WTC11 (cell line): ENCODE results near the gene RNF145.

Experiments
- ERG ChIP-seq: fragments of 250-450 bp; sonication (Bioruptor Pico); IDR thresholded peaks from 2 replicates; pipeline ENCODE4 v1.8.0; 2021; ENCODE audit warnings: mild to moderate bottlenecking
- JUN ChIP-seq: sonication (generic); formaldehyde crosslinking; IDR thresholded peaks from 2 replicates; pipeline ENCODE4 v1.8.0; 2023; ENCODE audit warnings: mild to moderate bottlenecking, missing genetic modification reagents
- MLX ChIP-seq: sonication (generic); formaldehyde crosslinking; IDR thresholded peaks from 2 replicates; pipeline ENCODE4 v1.8.1; 2023; ENCODE audit warnings: mild to moderate bottlenecking, missing genetic modification reagents, moderate library complexity
- NFYB ChIP-seq: sonication (generic); formaldehyde crosslinking; conservative IDR thresholded peaks from 2 replicates; pipeline ENCODE4 v1.8.0; 2022; ENCODE audit warnings: low read depth, missing genetic modification reagents
- SP1 ChIP-seq: sonication (generic); formaldehyde crosslinking; conservative IDR thresholded peaks from 2 replicates; pipeline ENCODE4 v1.8.1; 2022; ENCODE audit warnings: missing genetic modification reagents
- ZNF121 ChIP-seq: sonication (generic); formaldehyde crosslinking; IDR thresholded peaks from 2 replicates; pipeline ENCODE4 v1.8.0; 2023; ENCODE audit warnings: missing genetic modification reagents
- TF ChIP-seq, protein P1 (sequence below): sonication (generic); formaldehyde crosslinking; IDR thresholded peaks from 2 replicates; pipeline ENCODE4 v1.8.0; 2022; ENCODE audit warnings: mild to moderate bottlenecking, missing genetic modification reagents
- TF ChIP-seq, protein P2 (sequence below): fragments of 200-600 bp; IDR thresholded peaks from 2 replicates; pipeline ENCODE4 v1.8.0; 2022; ENCODE audit warnings: antibody characterized with exemption
- TF ChIP-seq, protein P3 (sequence below): sonication (generic); formaldehyde crosslinking; IDR thresholded peaks from 2 replicates; pipeline ENCODE4 v1.8.1; 2023; ENCODE audit warnings: mild to moderate bottlenecking, missing genetic modification reagents, borderline replicate concordance
- TF ChIP-seq, protein P4 (sequence below): sonication (generic); formaldehyde crosslinking; IDR thresholded peaks from 2 replicates; pipeline ENCODE4 v1.8.1; 2022; ENCODE audit warnings: low read depth, missing genetic modification reagents, borderline replicate concordance
- TF ChIP-seq, protein P5 (sequence below): fragments of 250-450 bp; sonication (Bioruptor Pico); conservative IDR thresholded peaks from 2 replicates; pipeline ENCODE4 v1.9.0; 2021; ENCODE audit warnings: mild to moderate bottlenecking

DNA sequence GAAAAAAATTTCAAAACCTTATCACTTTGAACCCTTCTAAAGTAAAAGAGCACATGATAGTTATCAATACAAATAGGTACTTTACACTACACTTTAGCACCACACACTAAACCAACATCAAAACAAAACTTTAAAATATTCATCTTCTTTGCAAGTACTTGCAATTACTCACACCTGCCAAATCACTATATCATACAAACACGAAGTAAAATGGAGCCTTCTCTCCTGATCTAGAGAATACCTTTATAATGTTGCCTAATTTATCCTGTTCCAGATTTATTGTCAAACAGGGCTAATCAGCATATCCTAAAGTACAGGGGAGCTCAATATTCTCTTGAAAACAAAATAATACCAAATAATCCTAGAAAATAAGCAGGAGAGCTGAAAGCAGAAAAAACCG lies 3.0 kb downstream of the RNF145 start:
- TF ChIP-seq, protein P1, sequence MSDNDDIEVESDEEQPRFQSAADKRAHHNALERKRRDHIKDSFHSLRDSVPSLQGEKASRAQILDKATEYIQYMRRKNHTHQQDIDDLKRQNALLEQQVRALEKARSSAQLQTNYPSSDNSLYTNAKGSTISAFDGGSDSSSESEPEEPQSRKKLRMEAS (CRISPR knock-in tag), result no peak
- TF ChIP-seq SP1 (CRISPR knock-in tag) (no peak), ZNF121 (CRISPR knock-in tag) (no peak), JUN (CRISPR knock-in tag) (no peak), ERG (CRISPR knock-in tag) (no peak), NFYB (CRISPR knock-in tag) (no peak), MLX (CRISPR knock-in tag) (no peak)
- TF ChIP-seq, protein P2, sequence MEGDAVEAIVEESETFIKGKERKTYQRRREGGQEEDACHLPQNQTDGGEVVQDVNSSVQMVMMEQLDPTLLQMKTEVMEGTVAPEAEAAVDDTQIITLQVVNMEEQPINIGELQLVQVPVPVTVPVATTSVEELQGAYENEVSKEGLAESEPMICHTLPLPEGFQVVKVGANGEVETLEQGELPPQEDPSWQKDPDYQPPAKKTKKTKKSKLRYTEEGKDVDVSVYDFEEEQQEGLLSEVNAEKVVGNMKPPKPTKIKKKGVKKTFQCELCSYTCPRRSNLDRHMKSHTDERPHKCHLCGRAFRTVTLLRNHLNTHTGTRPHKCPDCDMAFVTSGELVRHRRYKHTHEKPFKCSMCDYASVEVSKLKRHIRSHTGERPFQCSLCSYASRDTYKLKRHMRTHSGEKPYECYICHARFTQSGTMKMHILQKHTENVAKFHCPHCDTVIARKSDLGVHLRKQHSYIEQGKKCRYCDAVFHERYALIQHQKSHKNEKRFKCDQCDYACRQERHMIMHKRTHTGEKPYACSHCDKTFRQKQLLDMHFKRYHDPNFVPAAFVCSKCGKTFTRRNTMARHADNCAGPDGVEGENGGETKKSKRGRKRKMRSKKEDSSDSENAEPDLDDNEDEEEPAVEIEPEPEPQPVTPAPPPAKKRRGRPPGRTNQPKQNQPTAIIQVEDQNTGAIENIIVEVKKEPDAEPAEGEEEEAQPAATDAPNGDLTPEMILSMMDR, result no peak
- TF ChIP-seq, protein P3, sequence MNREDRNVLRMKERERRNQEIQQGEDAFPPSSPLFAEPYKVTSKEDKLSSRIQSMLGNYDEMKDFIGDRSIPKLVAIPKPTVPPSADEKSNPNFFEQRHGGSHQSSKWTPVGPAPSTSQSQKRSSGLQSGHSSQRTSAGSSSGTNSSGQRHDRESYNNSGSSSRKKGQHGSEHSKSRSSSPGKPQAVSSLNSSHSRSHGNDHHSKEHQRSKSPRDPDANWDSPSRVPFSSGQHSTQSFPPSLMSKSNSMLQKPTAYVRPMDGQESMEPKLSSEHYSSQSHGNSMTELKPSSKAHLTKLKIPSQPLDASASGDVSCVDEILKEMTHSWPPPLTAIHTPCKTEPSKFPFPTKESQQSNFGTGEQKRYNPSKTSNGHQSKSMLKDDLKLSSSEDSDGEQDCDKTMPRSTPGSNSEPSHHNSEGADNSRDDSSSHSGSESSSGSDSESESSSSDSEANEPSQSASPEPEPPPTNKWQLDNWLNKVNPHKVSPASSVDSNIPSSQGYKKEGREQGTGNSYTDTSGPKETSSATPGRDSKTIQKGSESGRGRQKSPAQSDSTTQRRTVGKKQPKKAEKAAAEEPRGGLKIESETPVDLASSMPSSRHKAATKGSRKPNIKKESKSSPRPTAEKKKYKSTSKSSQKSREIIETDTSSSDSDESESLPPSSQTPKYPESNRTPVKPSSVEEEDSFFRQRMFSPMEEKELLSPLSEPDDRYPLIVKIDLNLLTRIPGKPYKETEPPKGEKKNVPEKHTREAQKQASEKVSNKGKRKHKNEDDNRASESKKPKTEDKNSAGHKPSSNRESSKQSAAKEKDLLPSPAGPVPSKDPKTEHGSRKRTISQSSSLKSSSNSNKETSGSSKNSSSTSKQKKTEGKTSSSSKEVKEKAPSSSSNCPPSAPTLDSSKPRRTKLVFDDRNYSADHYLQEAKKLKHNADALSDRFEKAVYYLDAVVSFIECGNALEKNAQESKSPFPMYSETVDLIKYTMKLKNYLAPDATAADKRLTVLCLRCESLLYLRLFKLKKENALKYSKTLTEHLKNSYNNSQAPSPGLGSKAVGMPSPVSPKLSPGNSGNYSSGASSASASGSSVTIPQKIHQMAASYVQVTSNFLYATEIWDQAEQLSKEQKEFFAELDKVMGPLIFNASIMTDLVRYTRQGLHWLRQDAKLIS (CRISPR knock-in tag), result no peak
- TF ChIP-seq, protein P4, sequence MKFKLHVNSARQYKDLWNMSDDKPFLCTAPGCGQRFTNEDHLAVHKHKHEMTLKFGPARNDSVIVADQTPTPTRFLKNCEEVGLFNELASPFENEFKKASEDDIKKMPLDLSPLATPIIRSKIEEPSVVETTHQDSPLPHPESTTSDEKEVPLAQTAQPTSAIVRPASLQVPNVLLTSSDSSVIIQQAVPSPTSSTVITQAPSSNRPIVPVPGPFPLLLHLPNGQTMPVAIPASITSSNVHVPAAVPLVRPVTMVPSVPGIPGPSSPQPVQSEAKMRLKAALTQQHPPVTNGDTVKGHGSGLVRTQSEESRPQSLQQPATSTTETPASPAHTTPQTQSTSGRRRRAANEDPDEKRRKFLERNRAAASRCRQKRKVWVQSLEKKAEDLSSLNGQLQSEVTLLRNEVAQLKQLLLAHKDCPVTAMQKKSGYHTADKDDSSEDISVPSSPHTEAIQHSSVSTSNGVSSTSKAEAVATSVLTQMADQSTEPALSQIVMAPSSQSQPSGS, result no peak
- TF ChIP-seq, protein P5, sequence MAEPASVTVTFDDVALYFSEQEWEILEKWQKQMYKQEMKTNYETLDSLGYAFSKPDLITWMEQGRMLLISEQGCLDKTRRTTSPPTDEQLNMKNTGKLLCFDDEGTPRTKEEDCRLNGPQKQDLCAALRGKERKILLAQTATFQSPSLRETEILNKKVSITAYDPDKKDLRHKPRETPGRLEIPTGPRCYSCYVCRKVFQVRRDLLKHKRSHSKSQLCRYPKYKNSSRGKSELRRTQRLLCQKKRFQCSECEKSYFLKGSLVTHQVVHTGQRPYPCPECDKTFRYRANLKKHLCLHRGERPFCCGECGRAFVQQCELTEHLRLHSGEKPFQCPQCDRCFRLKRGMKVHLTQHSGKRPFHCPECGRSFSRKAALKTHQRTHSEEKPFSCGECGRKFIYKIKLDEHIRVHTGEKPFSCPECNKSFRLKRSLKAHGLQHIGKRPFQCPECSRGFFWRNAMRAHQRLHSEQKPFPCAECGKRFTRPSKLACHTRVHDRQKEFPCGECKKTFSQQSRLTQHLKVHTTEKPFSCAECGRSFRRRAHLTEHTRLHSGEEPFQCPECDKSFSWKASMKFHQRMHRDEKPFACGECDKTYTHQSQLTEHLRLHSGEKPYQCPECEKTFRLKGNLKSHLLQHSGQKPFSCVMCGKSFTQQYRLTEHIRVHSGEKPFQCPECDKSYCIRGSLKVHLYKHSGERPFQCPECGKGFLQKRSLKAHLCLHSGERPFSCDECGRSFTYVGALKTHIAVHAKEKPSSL, result no peak
